ACC112 (cell line): ENCODE measurements around the gene NSD1.
A peak's percentile ranks its signal among the peaks of the same experiment; 100 is the strongest.
"Not testable (repeated sequence)": the region's sequence is repeated elsewhere in the genome, so short reads cannot be mapped to it uniquely, and the experiment has no call there.

ENCODE experiments used
- H2AFZ ChIP-seq: fragments of 200-600 bp; sonication (generic); one replicate; pipeline ENCODE4 v1.6.0; 2017; ENCODE audit warnings: antibody characterized with exemption, low read length; ENCODE audit not compliant: unreplicated experiment
- H3K27ac ChIP-seq: fragments of 200-600 bp; sonication (generic); 2 replicates; pipeline ENCODE4 v1.5.1; 2014; ENCODE audit warnings: low read depth, mild to moderate bottlenecking, antibody characterized with exemption, low read length, moderate library complexity
- H3K27me3 ChIP-seq: fragments of 200-600 bp; sonication (generic); 2 replicates; pipeline ENCODE4 v1.6.1; 2014; ENCODE audit warnings: mild to moderate bottlenecking, antibody characterized with exemption, low read length, moderate library complexity, mixed read lengths; ENCODE audit not compliant: insufficient read depth
- H3K36me3 ChIP-seq: fragments of 200-600 bp; sonication (generic); 2 replicates; pipeline ENCODE4 v1.6.1; 2016; ENCODE audit warnings: mild to moderate bottlenecking, antibody characterized with exemption, low read length, moderate library complexity, mixed read lengths; ENCODE audit not compliant: insufficient read depth
- H3K4me1 ChIP-seq: fragments of 200-600 bp; sonication (generic); one replicate; pipeline ENCODE4 v1.6.1; 2016; ENCODE audit warnings: low read length, mixed read lengths; ENCODE audit not compliant: insufficient read depth, unreplicated experiment, control insufficient read depth
- H3K4me3 ChIP-seq: fragments of 200-600 bp; sonication (generic); 2 replicates; pipeline ENCODE4 v1.5.1; 2014; ENCODE audit warnings: mild to moderate bottlenecking, low read depth, low read length
- H3K79me2 ChIP-seq: fragments of 200-600 bp; sonication (generic); one replicate; pipeline ENCODE4 v1.6.0; 2016; ENCODE audit warnings: low read length; ENCODE audit not compliant: control insufficient read depth, unreplicated experiment, insufficient read depth

Gene NSD1

GRCh38 chr5:177338251-177339106 lies 204.9 kb downstream of the NSD1 start:
- no peak overlapping the region for H3K4me3 ChIP-seq
- H2AFZ ChIP-seq, result no peak overlapping the region
- H3K27ac ChIP-seq, result no peak overlapping the region
- no peaks in the 10 kb centered on the region for H3K4me1 ChIP-seq
- no peaks in the 10 kb centered on the region for H3K27me3 ChIP-seq
- 0 out of 2 replicates have a peak, but pooled peaks cover 3% of the 10 kb centered on the region for H3K36me3 ChIP-seq
- H3K79me2 ChIP-seq, result peaks cover 8% of the 10 kb centered on the region

DNA sequence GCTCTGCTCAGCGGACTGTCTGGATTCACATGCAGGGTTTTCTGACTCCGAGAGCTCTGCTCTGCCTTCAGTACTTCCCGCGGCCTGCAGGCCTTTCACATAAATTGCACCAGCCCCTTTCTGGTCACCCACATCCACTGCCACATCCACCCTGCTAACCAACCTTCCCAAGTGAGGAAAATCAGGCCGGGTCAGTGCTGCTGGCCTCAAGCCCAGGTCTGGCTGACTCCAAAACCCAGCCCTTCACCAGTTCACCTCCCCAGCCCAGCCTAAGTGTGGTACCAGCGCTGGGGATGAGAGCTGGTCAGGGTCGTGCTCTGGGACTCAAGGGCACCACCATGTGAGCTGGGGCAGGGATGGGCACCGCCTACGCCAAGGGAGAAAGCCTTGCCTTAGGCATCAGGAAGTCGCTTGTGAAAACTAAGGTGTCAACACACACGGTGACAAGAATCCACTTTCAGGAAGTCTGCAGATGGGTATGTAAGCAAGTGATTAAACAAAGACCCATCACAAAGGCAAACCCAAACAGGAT lies 205.6 kb downstream of the NSD1 start:
- Histone ChIP-seq H3K4me1 (no peaks in the 10 kb centered on the region), H3K27ac (no peak overlapping the region)

DNA sequence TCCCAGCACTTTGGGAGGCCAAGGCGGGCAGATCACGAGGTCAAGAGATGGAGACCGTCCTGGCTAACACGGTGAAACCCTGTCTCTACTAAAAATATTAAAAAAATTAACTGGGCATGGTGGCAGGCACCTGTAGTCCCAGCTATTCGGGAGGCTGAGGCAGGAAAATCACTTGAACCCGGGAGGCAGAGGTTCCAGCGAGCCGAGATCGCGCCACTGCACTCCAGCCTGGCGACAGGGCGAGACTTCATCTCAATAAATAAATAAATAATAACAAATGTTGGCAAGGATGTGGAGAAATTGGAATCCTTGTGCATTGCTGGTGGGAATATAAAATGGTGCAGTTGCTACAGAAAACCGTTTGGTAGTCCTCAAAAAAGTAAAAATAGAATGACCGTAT lies 209.4 kb downstream of the NSD1 start:
- not testable (repeated sequence) for H3K4me3 ChIP-seq, H3K27ac ChIP-seq

More for the DNA sequence above, 205.6 kb downstream of the NSD1 start:
- Histone ChIP-seq H2AFZ (no peak overlapping the region), H3K27me3 (no peaks in the 10 kb centered on the region), H3K4me3 (no peak overlapping the region), H3K79me2 (peaks cover 12% of the 10 kb centered on the region), H3K36me3 (no peaks in the 10 kb centered on the region)

GRCh38 chr5:177343777-177344176 lies 210.2 kb downstream of the NSD1 start:
- no peak overlapping the region for H3K27ac ChIP-seq
- no peaks in the 10 kb centered on the region for H3K27me3 ChIP-seq
- no peak overlapping the region for H3K4me3 ChIP-seq
- peaks cover 45% of the 10 kb centered on the region for H3K79me2 ChIP-seq
- no peaks in the 10 kb centered on the region for H3K4me1 ChIP-seq
- H3K36me3 ChIP-seq, result peaks cover 4% of the 10 kb centered on the region; the same call in 1 of the 2 replicates
- H2AFZ ChIP-seq, result no peak overlapping the region

More for the DNA sequence above, 209.4 kb downstream of the NSD1 start:
- not testable (repeated sequence) for H2AFZ ChIP-seq, H3K4me1 ChIP-seq, H3K36me3 ChIP-seq, H3K27me3 ChIP-seq
- peaks cover 40% of the 10 kb centered on the region for H3K79me2 ChIP-seq

DNA sequence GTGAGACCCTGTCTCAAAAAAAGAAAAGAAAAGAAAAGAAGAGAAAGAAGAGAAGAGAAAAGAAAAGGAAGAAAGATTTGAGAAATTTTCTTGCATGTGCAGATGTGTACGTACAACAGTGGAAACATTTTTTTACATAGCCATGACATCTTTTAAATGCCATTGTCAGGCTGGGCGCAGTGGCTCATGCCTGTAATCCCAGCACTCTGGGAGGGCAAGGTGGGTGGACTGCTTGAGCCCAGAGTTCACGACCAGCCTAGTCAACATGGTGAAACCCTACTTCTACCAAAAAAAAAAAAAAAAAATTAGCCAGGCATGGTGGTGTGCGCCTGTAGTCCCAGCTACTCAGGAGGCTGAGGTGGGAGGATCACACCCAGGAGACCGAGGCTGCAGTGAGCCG lies 211.3 kb downstream of the NSD1 start:
- Histone ChIP-seq H3K4me1 (peaks cover 5% of the 10 kb centered on the region), H3K36me3 (peaks cover 4% of the 10 kb centered on the region; the same call in 1 of the 2 replicates), H3K27me3 (no peaks in the 10 kb centered on the region), H3K4me3 (no peak overlapping the region), H3K27ac (no peak overlapping the region), H2AFZ (no peak overlapping the region), H3K79me2 (peaks cover 51% of the 10 kb centered on the region)

- Histone ChIP-seq H3K36me3 (peaks cover 4% of the 10 kb centered on the region; the same call in 1 of the 2 replicates), H3K79me2 (peaks cover 66% of the 10 kb centered on the region), H3K4me1 (peaks cover 15% of the 10 kb centered on the region), H3K27me3 (no peaks in the 10 kb centered on the region), H2AFZ (no peak overlapping the region), H3K27ac (no peak overlapping the region), H3K4me3 (no peak overlapping the region)
Measured at GRCh38 chr5:177346820-177347219, 213.2 kb downstream of the NSD1 start.

GRCh38 chr5:177347699-177348098 lies 214.1 kb downstream of the NSD1 start:
- H3K27ac ChIP-seq, result no peak overlapping the region
- H3K79me2 ChIP-seq, result peaks cover 66% of the 10 kb centered on the region
- H3K36me3 ChIP-seq, result peaks cover 4% of the 10 kb centered on the region; the same call in 1 of the 2 replicates
- H3K4me3 ChIP-seq, result no peak overlapping the region
- H2AFZ ChIP-seq, result no peak overlapping the region
- peaks cover 15% of the 10 kb centered on the region for H3K4me1 ChIP-seq
- no peaks in the 10 kb centered on the region for H3K27me3 ChIP-seq

DNA sequence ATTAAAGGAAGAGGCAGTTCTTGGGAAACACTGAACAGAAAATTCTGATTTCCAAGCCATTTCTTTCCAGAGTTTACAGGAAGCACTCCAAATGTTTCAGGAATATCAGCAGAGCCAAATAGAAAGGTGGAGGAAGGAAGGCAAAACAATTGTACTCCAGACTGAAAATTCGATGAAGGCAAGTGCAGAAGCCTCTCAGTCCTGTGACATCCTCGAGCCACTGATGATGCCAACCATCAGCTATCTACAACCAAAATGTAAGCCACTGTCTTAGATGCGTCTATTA lies 215.7 kb downstream of the NSD1 start:
- Histone ChIP-seq H3K27ac (no peak overlapping the region), H3K79me2 (peaks cover 60% of the 10 kb centered on the region), H3K27me3 (no peaks in the 10 kb centered on the region), H2AFZ (no peak overlapping the region), H3K4me1 (peaks cover 15% of the 10 kb centered on the region), H3K36me3 (peaks cover 4% of the 10 kb centered on the region; the same call in 1 of the 2 replicates), H3K4me3 (peak overlapping the region; percentile 98; the same call in 1 of the 2 replicates)

DNA sequence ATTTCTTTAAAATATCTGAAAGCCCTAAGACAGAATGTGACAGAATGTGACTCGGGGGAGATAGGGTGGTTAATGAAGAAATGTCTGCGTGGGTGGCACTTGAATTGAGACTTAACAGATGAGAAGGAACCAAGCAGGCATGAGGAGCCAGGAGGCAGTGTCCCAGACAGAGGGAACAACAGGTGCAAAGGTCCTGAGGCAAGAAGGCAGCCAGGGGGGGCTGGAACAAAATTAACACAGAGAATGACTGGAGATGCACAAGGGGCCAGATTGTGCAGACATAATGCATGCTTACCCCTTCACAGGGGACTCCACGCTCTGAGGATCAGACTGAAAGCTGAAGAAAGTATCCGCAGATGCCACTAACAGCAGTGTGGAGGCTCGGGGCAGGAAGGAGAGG lies 216.2 kb downstream of the NSD1 start:
- H2AFZ ChIP-seq, result no peak overlapping the region
- H3K4me1 ChIP-seq, result peaks cover 15% of the 10 kb centered on the region
- no peak overlapping the region for H3K27ac ChIP-seq
- peaks cover 59% of the 10 kb centered on the region for H3K79me2 ChIP-seq
- peak overlapping the region; percentile 98 for H3K4me3 ChIP-seq
- peaks cover 4% of the 10 kb centered on the region; the same call in 1 of the 2 replicates for H3K36me3 ChIP-seq
- no peaks in the 10 kb centered on the region for H3K27me3 ChIP-seq
